Endothelial cell of umbilical vein (primary cell): ENCODE results near the gene FAM9B. TPM values are rescaled to one million over a fixed set of nuclear protein-coding genes. Genes with fewer than 3 reads are reported as not detected.

Experiments used
- BruUV-seq: library from RNA; stranded (reverse); fragments of 400-500 nt; replicated peaks from 2 replicates; lab custom pipeline; 2021; lab: Mats Ljungman, UMichigan
- CTCF ChIA-PET: fragments of 300-600, 350-600 bp; sonication (Branson Sonifier 250); formaldehyde crosslinking; loops from one replicate; lab custom pipeline; 2021; ENCODE audit warnings: antibody characterized with exemption, inconsistent platforms; lab: Charles Lee
- POLR2A ChIA-PET: fragments of 300-600, 350-600 bp; sonication (Branson Sonifier 250); formaldehyde crosslinking; loops from one replicate; lab custom pipeline; 2021; ENCODE audit warnings: antibody characterized with exemption, inconsistent platforms; lab: Charles Lee
- DNase-seq: peaks from one replicate; pipeline ENCODE4 v3.0.0-alpha.2; 2011; ENCODE audit warnings: low read depth, low spot score
- FAIRE-seq: peaks from 2 replicates; lab custom pipeline; 2011; peaks lifted over from hg19 to GRCh38; lab: Jason Lieb, UNC
- H2AFZ ChIP-seq: 2 replicates; pipeline ENCODE4 v1.6.0; 2012; ENCODE audit warnings: low read depth, low read length, control low read depth, inconsistent platforms
- H3K27ac ChIP-seq: 2 replicates; pipeline ENCODE4 v1.5.1; 2011; ENCODE audit warnings: low read depth, mild to moderate bottlenecking, control low read depth, low read length, moderate library complexity; ENCODE audit not compliant: insufficient read depth
- H3K27me3 ChIP-seq, 2 experiments: 2 replicates each; pipeline versions ENCODE4 v1.6.0 to v1.6.1; 2011; ENCODE audit warnings: low read length in 2 of 2, mixed read lengths in 1 of 2; ENCODE audit not compliant: control insufficient read depth in 2 of 2, insufficient read depth in 2 of 2
- H3K36me3 ChIP-seq, 2 experiments: 2 replicates in 1 of 2; 3 replicates in 1 of 2; pipeline ENCODE4 v1.5.1; 2011; ENCODE audit warnings: low read length in 2 of 2, mild to moderate bottlenecking in 1 of 2, moderate library complexity in 1 of 2; ENCODE audit not compliant: control insufficient read depth in 2 of 2, insufficient read depth in 2 of 2; ENCODE audit errors: extremely low read depth in 1 of 2
- H3K4me1 ChIP-seq: 3 replicates; pipeline ENCODE4 v1.5.1; 2011; ENCODE audit warnings: mild to moderate bottlenecking, low read length; ENCODE audit not compliant: control insufficient read depth, insufficient read depth; ENCODE audit errors: extremely low read depth
- H3K4me2 ChIP-seq: 2 replicates; pipeline ENCODE4 v1.6.1; 2011; ENCODE audit warnings: low read length, control low read depth, mixed read lengths; ENCODE audit not compliant: insufficient read depth
- H3K4me3 ChIP-seq, 3 experiments: fragments of 200-600 bp in 1 of 3; sonication (generic), shearing (Covaris generic) in 1 of 3; replicated peaks in 1 of 3; 2 replicates each; pipeline ENCODE4 v1.5.1; 2011 to 2016; ENCODE audit warnings: control low read depth in 3 of 3, low read length in 3 of 3, mild to moderate bottlenecking in 2 of 3, inconsistent platforms in 1 of 3, low read depth in 1 of 3, moderate library complexity in 1 of 3; ENCODE audit not compliant: insufficient read depth in 1 of 3
- H3K79me2 ChIP-seq: 2 replicates; pipeline ENCODE4 v1.6.0; 2012; ENCODE audit warnings: low read length, inconsistent platforms; ENCODE audit not compliant: control insufficient read depth, insufficient read depth
- H3K9ac ChIP-seq: replicated peaks from 2 replicates; pipeline ENCODE3; 2011; ENCODE audit warnings: low read length, control low read depth; ENCODE audit not compliant: insufficient read depth; ENCODE audit errors: extremely low read depth
- H3K9me1 ChIP-seq: replicated peaks from 3 replicates; pipeline ENCODE4 v1.6.0; 2011; ENCODE audit warnings: mild to moderate bottlenecking, low read length; ENCODE audit not compliant: control insufficient read depth, insufficient read depth; ENCODE audit errors: extremely low read depth
- H3K9me3 ChIP-seq: replicated peaks from 2 replicates; pipeline ENCODE4 v1.5.1; 2012; ENCODE audit warnings: low read length, inconsistent platforms; ENCODE audit not compliant: control insufficient read depth, insufficient read depth
- H4K20me1 ChIP-seq: replicated peaks from 2 replicates; pipeline ENCODE3; 2011; ENCODE audit warnings: mild to moderate bottlenecking, low read length; ENCODE audit not compliant: control insufficient read depth, insufficient read depth; ENCODE audit errors: extremely low read depth
- CTCF ChIP-seq, 2 donors: IDR thresholded peaks; 1 replicate in 1 of 2; 2 replicates in 1 of 2; pipeline ENCODE4 v1.5.1; 2011; ENCODE audit warnings: low read length in 2 of 2, mild to moderate bottlenecking in 2 of 2, moderate library complexity in 2 of 2, control low read depth in 1 of 2, inconsistent platforms in 1 of 2, low read depth in 1 of 2; ENCODE audit not compliant: insufficient read depth in 1 of 2; ENCODE audit errors: extremely low read depth in 1 of 2
- EZH2 ChIP-seq: IDR thresholded peaks from 2 replicates; pipeline ENCODE4 v1.6.1; 2012; ENCODE audit warnings: borderline replicate concordance, low read depth, mild to moderate bottlenecking, moderate library complexity, low read length, inconsistent platforms; ENCODE audit not compliant: severe bottlenecking
- FOS ChIP-seq: IDR thresholded peaks from 2 replicates; pipeline ENCODE4 v1.6.1; 2011; ENCODE audit warnings: mild to moderate bottlenecking, low read length, moderate library complexity, borderline replicate concordance; ENCODE audit not compliant: insufficient read depth
- GATA2 ChIP-seq: IDR thresholded peaks from 2 replicates; pipeline ENCODE4 v1.7.0; 2011; ENCODE audit warnings: low read depth, mild to moderate bottlenecking, moderate library complexity, mixed read lengths, low read length; ENCODE audit not compliant: insufficient read length, insufficient read depth
- JUN ChIP-seq: IDR thresholded peaks from 2 replicates; pipeline ENCODE4 v1.6.1; 2011; ENCODE audit warnings: borderline replicate concordance, low read depth; ENCODE audit not compliant: insufficient read length, insufficient read depth
- MAX ChIP-seq: IDR thresholded peaks from 2 replicates; pipeline ENCODE4 v1.6.1; 2011; ENCODE audit not compliant: insufficient read depth, insufficient read length
- MYC ChIP-seq: IDR thresholded peaks from one replicate; pipeline ENCODE4 v1.6.1; 2011; ENCODE audit warnings: mild to moderate bottlenecking, low read depth, low read length
- POLR2A ChIP-seq: IDR thresholded peaks from 2 replicates; pipeline ENCODE4 v1.6.1; 2012; ENCODE audit warnings: low read depth, mild to moderate bottlenecking, control low read depth, low read length
- POLR2AphosphoS5 ChIP-seq: IDR thresholded peaks from 2 replicates; pipeline ENCODE4 v1.6.1; 2012; ENCODE audit warnings: low read depth, mild to moderate bottlenecking, control low read depth, low read length, moderate library complexity; ENCODE audit not compliant: insufficient read depth
- dilution Hi-C: fragments of 300-500 bp; cut with MboI; formaldehyde crosslinking; loops from one replicate; pipeline ENCODE4 v1.15.0; 2019; ENCODE audit warnings: low sequenced_read_pairs; ENCODE audit not compliant: extremely low pct_ligation_motif_present
- intact Hi-C: fragments of 100-400 bp; cut with micrococcal nuclease; formaldehyde crosslinking; loops from one replicate; pipeline ENCODE4 v1.10.0; 2022
- polyA plus RNA-seq, 4 experiments: library from polyadenylated mRNA; depleted of rRNA in 3 of 4; stranded (reverse) in 3 of 4; unstranded in 1 of 4; fragments of >200 nt; gene quantifications; 2 replicates each; pipeline versions ENCODE4 v1.2.1 to v1.2.3, GENCODE V29; 2011 to 2012; ENCODE audit warnings: missing spikeins in 1 of 4
- total RNA-seq: library from RNA; stranded (reverse); gene quantifications from 2 replicates; pipeline ENCODE4 v1.2.3, GENCODE V29; 2021

FAM9B gene
- total and polyA plus RNA-seq, 2 donors (not counting 3 experiments of a cell fraction or from before 2014, with no cell fraction given): not detected

GRCh38 chrX:9081271-9081670, 47.3 kb upstream of the FAM9B start:
- BruUV-seq: no TSS peak
- intact Hi-C loops: no loop called here
- no peak overlapping the region for H3K27ac ChIP-seq
- no peaks in the 10 kb centered on the region for H3K4me1 ChIP-seq
- TF ChIP-seq POLR2AphosphoS5 (no peak), EZH2 (no peak), GATA2 (no peak), JUN (no peak), FOS (no peak), MYC (no peak), POLR2A (no peak), CTCF (IDR thresholded peaks at IDR 0.05; ENCODE audit: extremely low read depth in 1 of 2, insufficient read depth in 1 of 2, low read depth in 1 of 2, low read length in 2 of 2) (no peak), MAX (no peak)
- no peaks in the 10 kb centered on the region for H3K79me2 ChIP-seq
- H3K4me2 ChIP-seq: no peak overlapping the region
- H3K9me3 ChIP-seq: no peaks in the 10 kb centered on the region
- FAIRE-seq (no peak), DNase-seq (no peak)
- dilution Hi-C loops: no loop called here
- POLR2A ChIA-PET: no interaction called here
- CTCF ChIA-PET: no interaction called here
- H3K36me3 ChIP-seq: no peaks in the 10 kb centered on the region
- no peaks in the 10 kb centered on the region for H3K9me1 ChIP-seq
- no peak overlapping the region for H2AFZ ChIP-seq
- H3K4me3 ChIP-seq: no peak overlapping the region
- H3K27me3 ChIP-seq: no peaks in the 10 kb centered on the region
- H3K9ac ChIP-seq: no peak overlapping the region
- H4K20me1 ChIP-seq: no peaks in the 10 kb centered on the region
